Measurements from ENCODE around the gene RPP25. TPM values are rescaled to one million over a fixed set of nuclear protein-coding genes. Genes with fewer than 3 reads are reported as not detected.

The RPP25 gene
- total RNA-seq, 4 donors from 2014 or later: 10.1 to 28.4 (median 16.5) TPM

- intact Hi-C loops (cut with DNase I; ENCODE audit: low total_unique reads) (no loop called here), in situ Hi-C loops (cut with MboI; ENCODE audit: low pct_ligation_motif_present in 1 of 4, low pct_unique_long_range_greater_than_20kb in 1 of 4, low sequenced_read_pairs in 3 of 4) (loop anchor here in 1 of 4 donors (25.0 kb wide), 1 partner anchor 326 kb away; no protein-coding TSS in a partner anchor)
- Histone ChIP-seq H3K36me3 (no peaks in the 10 kb centered on the region), H3K4me3 (no peak overlapping the region), H3K27ac (no peak overlapping the region), H3K9me3 (no peaks in the 10 kb centered on the region), H3K4me1 (peaks cover 0 to 29% (median 8%) of the 10 kb centered on the region in 4 donors), H3K27me3 (peaks cover 14% of the 10 kb centered on the region)
- WGBS, 2 donors (ENCODE audit: low coverage in 1 of 2): 83 to 92% methylated on average over 3 to 4 of the region's 4 CpGs
- TF ChIP-seq EP300 (IDR thresholded peaks at IDR 0.05; ENCODE audit: low read depth): no peak
- TF ChIP-seq, protein P1, sequence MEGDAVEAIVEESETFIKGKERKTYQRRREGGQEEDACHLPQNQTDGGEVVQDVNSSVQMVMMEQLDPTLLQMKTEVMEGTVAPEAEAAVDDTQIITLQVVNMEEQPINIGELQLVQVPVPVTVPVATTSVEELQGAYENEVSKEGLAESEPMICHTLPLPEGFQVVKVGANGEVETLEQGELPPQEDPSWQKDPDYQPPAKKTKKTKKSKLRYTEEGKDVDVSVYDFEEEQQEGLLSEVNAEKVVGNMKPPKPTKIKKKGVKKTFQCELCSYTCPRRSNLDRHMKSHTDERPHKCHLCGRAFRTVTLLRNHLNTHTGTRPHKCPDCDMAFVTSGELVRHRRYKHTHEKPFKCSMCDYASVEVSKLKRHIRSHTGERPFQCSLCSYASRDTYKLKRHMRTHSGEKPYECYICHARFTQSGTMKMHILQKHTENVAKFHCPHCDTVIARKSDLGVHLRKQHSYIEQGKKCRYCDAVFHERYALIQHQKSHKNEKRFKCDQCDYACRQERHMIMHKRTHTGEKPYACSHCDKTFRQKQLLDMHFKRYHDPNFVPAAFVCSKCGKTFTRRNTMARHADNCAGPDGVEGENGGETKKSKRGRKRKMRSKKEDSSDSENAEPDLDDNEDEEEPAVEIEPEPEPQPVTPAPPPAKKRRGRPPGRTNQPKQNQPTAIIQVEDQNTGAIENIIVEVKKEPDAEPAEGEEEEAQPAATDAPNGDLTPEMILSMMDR (IDR thresholded peaks at IDR 0.05): no peak
- no peak for TF ChIP-seq POLR2AphosphoS5 (IDR thresholded peaks at IDR 0.05)
- TF ChIP-seq POLR2A (IDR thresholded peaks at IDR 0.05): no peak
- DNase-seq: no peak
Measured at GRCh38 chr15:74963213-74963612, 6.6 kb upstream of the RPP25 start.

DNA sequence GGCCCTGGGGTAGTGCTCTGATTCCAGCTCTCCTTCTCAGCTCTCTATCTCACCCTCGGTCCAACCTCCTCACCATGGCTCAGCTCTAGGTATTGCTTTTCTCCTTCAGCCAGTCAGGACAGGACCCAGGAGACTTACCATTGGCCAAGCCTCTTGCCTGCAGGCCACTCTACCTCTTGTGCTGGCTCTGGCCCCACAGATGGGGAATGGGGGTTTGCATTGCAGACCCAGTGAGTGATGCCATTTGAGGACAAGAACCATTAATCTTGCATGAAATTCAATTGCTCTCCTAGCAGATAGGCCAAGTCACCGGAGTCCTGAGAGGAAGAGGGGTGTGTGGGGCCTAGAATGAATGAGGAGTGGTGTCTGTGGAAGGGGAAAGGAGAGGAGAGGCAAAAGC lies 6.1 kb upstream of the RPP25 start:
- in situ Hi-C loops (cut with MboI; ENCODE audit: low pct_ligation_motif_present in 1 of 4, low pct_unique_long_range_greater_than_20kb in 1 of 4, low sequenced_read_pairs in 3 of 4): loop anchor here in 1 of 4 donors (25.0 kb wide), 1 partner anchor 325 kb away; no protein-coding TSS in a partner anchor
- DNase-seq: no peak
- 73 to 100% methylated on average over 1 to 2 of the region's 2 CpGs for WGBS, 2 donors (ENCODE audit: low coverage in 1 of 2)
- intact Hi-C loops (cut with DNase I; ENCODE audit: low total_unique reads): no loop called here
- H3K9me3 ChIP-seq: no peaks in the 10 kb centered on the region
- peaks cover 20% of the 10 kb centered on the region for H3K27me3 ChIP-seq
- H3K27ac ChIP-seq: no peak overlapping the region
- H3K36me3 ChIP-seq: no peaks in the 10 kb centered on the region
- TF ChIP-seq, protein P1 (IDR thresholded peaks at IDR 0.05): no peak
- no peak for TF ChIP-seq EP300 (IDR thresholded peaks at IDR 0.05; ENCODE audit: low read depth)
- no peak for TF ChIP-seq POLR2AphosphoS5 (IDR thresholded peaks at IDR 0.05)
- no peak for TF ChIP-seq POLR2A (IDR thresholded peaks at IDR 0.05)
- no peak overlapping the region for H3K4me3 ChIP-seq
- peaks cover 0 to 35% (median 13%) of the 10 kb centered on the region in 4 donors for H3K4me1 ChIP-seq

DNA sequence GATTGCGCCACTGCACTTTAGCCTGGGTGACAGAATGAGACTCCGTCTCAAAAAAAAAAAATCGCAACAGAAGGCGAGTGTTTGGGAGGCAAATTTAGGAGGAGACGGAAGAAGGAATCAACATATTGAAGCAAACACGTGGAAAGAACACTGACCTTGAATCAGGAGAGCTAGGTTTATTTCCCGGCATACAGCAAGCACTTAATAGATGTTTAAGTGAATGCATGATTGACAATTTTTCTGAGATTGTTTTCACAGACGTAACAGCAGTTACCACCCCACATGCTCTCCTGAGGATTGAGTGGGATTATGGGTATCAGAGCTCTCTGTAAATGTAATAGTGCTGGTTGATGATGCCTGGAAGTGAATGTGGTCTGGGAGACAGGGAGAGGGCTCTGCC lies 5.6 kb upstream of the RPP25 start:
- 73 to 91% methylated on average over 4 to 8 of the region's 8 CpGs for WGBS, 2 donors (ENCODE audit: low coverage in 1 of 2)
- Histone ChIP-seq H3K36me3 (no peaks in the 10 kb centered on the region), H3K4me3 (no peak overlapping the region), H3K4me1 (peaks cover 0 to 39% (median 18%) of the 10 kb centered on the region in 4 donors), H3K27me3 (peaks cover 24% of the 10 kb centered on the region), H3K27ac (no peak overlapping the region), H3K9me3 (no peaks in the 10 kb centered on the region)
- TF ChIP-seq EP300 (IDR thresholded peaks at IDR 0.05; ENCODE audit: low read depth) (no peak), POLR2A (IDR thresholded peaks at IDR 0.05) (no peak), POLR2AphosphoS5 (IDR thresholded peaks at IDR 0.05) (no peak)
- DNase-seq: no peak
- intact Hi-C loops (cut with DNase I; ENCODE audit: low total_unique reads) (no loop called here), in situ Hi-C loops (cut with MboI; ENCODE audit: low pct_ligation_motif_present in 1 of 4, low pct_unique_long_range_greater_than_20kb in 1 of 4, low sequenced_read_pairs in 3 of 4) (loop anchor here in 1 of 4 donors (25.0 kb wide), 1 partner anchor 325 kb away; no protein-coding TSS in a partner anchor)

DNA sequence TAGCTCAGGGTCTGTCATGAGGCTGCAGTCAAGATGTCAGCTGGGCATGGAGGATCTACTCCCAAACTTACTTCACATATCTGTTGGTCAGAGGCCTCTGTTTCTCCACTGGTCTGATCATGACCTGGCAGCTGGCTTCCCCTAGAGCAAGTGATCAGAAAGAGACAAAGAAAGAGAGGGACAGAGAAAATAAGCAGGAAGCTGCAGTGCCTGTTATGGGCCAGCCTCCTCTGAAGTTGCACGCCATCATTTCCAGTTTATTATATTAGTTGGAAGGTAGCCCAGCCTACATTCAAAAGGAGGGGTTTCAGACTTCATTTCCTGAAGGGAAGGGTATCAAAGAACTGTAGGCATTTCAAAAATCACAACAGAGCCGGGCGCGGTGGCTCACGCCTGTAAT lies 5.0 kb upstream of the RPP25 start:
- no peak for TF ChIP-seq EP300 (IDR thresholded peaks at IDR 0.05; ENCODE audit: low read depth)
- no peak for TF ChIP-seq POLR2A (IDR thresholded peaks at IDR 0.05)
- TF ChIP-seq POLR2AphosphoS5 (IDR thresholded peaks at IDR 0.05): no peak
- TF ChIP-seq, protein P1 (IDR thresholded peaks at IDR 0.05): no peak
- H3K4me1 ChIP-seq: peaks cover 0 to 42% (median 22%) of the 10 kb centered on the region in 4 donors
- peak overlapping the region in 1 of 4 donors; percentile 8 for H3K27ac ChIP-seq
- no peak for DNase-seq
- peaks cover 24% of the 10 kb centered on the region for H3K27me3 ChIP-seq
- no peak overlapping the region for H3K4me3 ChIP-seq
- no peaks in the 10 kb centered on the region for H3K9me3 ChIP-seq
- in situ Hi-C loops (cut with MboI; ENCODE audit: low pct_ligation_motif_present in 1 of 4, low pct_unique_long_range_greater_than_20kb in 1 of 4, low sequenced_read_pairs in 3 of 4) (loop anchor here in 1 of 4 donors (25.0 kb wide), 1 partner anchor 324 kb away; no protein-coding TSS in a partner anchor), intact Hi-C loops (cut with DNase I; ENCODE audit: low total_unique reads) (no loop called here)
- H3K36me3 ChIP-seq: no peaks in the 10 kb centered on the region
- WGBS, 2 donors (ENCODE audit: low coverage in 1 of 2): 40 to 47% methylated on average over 4 to 5 of the region's 5 CpGs
